ENCODE data around the gene HRH1.

DNA sequence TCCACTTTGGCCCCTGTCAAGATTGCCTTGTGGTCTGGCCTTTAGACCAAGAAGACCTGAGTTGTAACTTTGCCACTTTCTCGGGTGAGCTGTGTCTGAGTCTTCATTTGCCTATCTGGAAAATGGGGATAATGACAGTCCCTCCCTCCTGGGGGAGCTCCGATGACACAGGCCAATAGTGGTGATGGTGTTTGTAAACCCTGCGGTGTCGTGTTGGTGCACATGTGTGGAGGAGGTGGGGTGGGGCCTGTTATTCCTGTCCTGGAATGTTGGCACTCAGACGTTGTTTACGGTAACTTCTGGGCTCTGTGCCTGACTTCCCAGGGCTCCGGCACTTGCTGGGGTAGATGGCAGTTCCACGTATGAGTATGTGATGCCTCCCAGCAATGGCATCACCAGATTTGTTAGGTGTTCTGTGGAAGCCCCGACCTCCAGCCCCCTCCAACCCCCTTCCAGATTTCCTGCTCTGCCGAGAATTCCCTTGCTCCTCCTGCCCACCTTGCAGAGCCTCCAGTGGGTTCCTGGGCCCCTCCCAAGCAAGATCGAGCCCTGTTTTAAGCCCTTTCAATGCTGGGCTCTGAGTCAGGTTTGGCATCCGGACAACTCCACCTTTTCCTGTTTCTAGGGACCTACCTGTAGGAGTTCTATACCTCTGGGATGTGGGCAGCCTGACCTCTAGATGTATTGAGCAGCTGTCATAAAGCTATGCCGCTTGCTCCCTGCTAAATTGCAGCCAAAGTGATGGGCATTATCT lies 31.4 kb downstream of the HRH1 start:
- TF ChIP-seq, protein P1, sequence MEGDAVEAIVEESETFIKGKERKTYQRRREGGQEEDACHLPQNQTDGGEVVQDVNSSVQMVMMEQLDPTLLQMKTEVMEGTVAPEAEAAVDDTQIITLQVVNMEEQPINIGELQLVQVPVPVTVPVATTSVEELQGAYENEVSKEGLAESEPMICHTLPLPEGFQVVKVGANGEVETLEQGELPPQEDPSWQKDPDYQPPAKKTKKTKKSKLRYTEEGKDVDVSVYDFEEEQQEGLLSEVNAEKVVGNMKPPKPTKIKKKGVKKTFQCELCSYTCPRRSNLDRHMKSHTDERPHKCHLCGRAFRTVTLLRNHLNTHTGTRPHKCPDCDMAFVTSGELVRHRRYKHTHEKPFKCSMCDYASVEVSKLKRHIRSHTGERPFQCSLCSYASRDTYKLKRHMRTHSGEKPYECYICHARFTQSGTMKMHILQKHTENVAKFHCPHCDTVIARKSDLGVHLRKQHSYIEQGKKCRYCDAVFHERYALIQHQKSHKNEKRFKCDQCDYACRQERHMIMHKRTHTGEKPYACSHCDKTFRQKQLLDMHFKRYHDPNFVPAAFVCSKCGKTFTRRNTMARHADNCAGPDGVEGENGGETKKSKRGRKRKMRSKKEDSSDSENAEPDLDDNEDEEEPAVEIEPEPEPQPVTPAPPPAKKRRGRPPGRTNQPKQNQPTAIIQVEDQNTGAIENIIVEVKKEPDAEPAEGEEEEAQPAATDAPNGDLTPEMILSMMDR (IDR thresholded peaks at IDR 0.05), result no peak
- TF ChIP-seq EZH2 (IDR thresholded peaks at IDR 0.05; ENCODE audit: borderline replicate concordance, insufficient read depth, low read depth, low read length, poor library complexity, severe bottlenecking), result no peak
